Liver (tissue), 9 donors: Measurements from ENCODE around the gene PIM1. TPM values are rescaled to one million over a fixed set of nuclear protein-coding genes. Genes with fewer than 3 reads are reported as not detected.

Source experiments
- DNase-seq: peaks from one replicate; pipeline ENCODE4 v3.0.0-alpha.2; 2017; ENCODE audit warnings: low spot score
- H3K27ac ChIP-seq, 2 donors: one replicate each; pipeline ENCODE4 v1.7.0; 2013; ENCODE audit warnings: inconsistent platforms in 2 of 2, low read length in 2 of 2, control low read depth in 1 of 2, low read depth in 1 of 2, mild to moderate bottlenecking in 1 of 2
- H3K27me3 ChIP-seq, 4 donors: one replicate each; pipeline versions ENCODE4 v1.6.1 to v1.7.0; 2013; ENCODE audit warnings: low read length in 3 of 4, inconsistent platforms in 1 of 4, mild to moderate bottlenecking in 1 of 4, moderate library complexity in 1 of 4; ENCODE audit not compliant: control insufficient read depth in 4 of 4, insufficient read depth in 4 of 4
- H3K36me3 ChIP-seq, 4 donors: one replicate each; pipeline versions ENCODE4 v1.6.1 to v1.7.0; 2013; ENCODE audit warnings: low read length in 3 of 4, mild to moderate bottlenecking in 3 of 4, low read depth in 1 of 4, moderate library complexity in 1 of 4; ENCODE audit not compliant: control insufficient read depth in 4 of 4, insufficient read depth in 3 of 4
- H3K4me1 ChIP-seq, 4 donors: one replicate each; pipeline versions ENCODE4 v1.6.1 to v1.7.0; 2013; ENCODE audit warnings: low read length in 3 of 4, mild to moderate bottlenecking in 3 of 4, moderate library complexity in 1 of 4; ENCODE audit not compliant: control insufficient read depth in 4 of 4, insufficient read depth in 4 of 4
- H3K4me3 ChIP-seq, 3 donors: one replicate each; pipeline versions ENCODE4 v1.6.1 to v1.7.0; 2013; ENCODE audit warnings: low read length in 3 of 3, control low read depth in 1 of 3, low read depth in 1 of 3, mild to moderate bottlenecking in 1 of 3
- H3K9ac ChIP-seq, 2 donors: one replicate each; pipeline ENCODE4 v1.7.0; 2013; ENCODE audit warnings: low read length in 2 of 2, mild to moderate bottlenecking in 2 of 2, moderate library complexity in 2 of 2, control low read depth in 1 of 2, low read depth in 1 of 2
- H3K9me3 ChIP-seq, 4 donors: one replicate each; pipeline versions ENCODE4 v1.6.1 to v1.7.0; 2013; ENCODE audit warnings: low read length in 3 of 4; ENCODE audit not compliant: control insufficient read depth in 4 of 4
- ATF3 ChIP-seq: IDR thresholded peaks from 2 replicates; pipeline ENCODE4 v1.6.1; 2016; ENCODE audit warnings: antibody characterized with exemption
- CTCF ChIP-seq: fragments of 150-350 bp; IDR thresholded peaks from 2 replicates; pipeline ENCODE4 v1.5.1; 2017; ENCODE audit warnings: improper control_type of control experiment, low read depth, low read length; ENCODE audit not compliant: missing input control
- EGR1 ChIP-seq, 2 donors: IDR thresholded peaks; 2 replicates each; pipeline ENCODE4 v1.6.1; 2016 to 2018; ENCODE audit warnings: antibody characterized with exemption in 2 of 2, low read depth in 2 of 2
- FOXA1 ChIP-seq: IDR thresholded peaks from 2 replicates; pipeline ENCODE4 v1.6.1; 2016; ENCODE audit warnings: antibody characterized with exemption
- FOXA2 ChIP-seq: IDR thresholded peaks from 2 replicates; pipeline ENCODE4 v1.6.1; 2016; ENCODE audit warnings: antibody characterized with exemption
- HNF4A ChIP-seq, 2 donors: conservative IDR thresholded peaks; 2 replicates each; pipeline ENCODE4 v1.6.1; 2016; ENCODE audit warnings: antibody characterized with exemption in 2 of 2, mild to moderate bottlenecking in 2 of 2
- HNF4G ChIP-seq: IDR thresholded peaks from 2 replicates; pipeline ENCODE4 v1.6.1; 2016; ENCODE audit warnings: antibody characterized with exemption
- JUND ChIP-seq, 2 donors: IDR thresholded peaks; 2 replicates each; pipeline ENCODE4 v1.6.1; 2016; ENCODE audit warnings: antibody characterized with exemption in 2 of 2
- MAX ChIP-seq: IDR thresholded peaks from 2 replicates; pipeline ENCODE4 v1.6.1; 2016; ENCODE audit warnings: antibody characterized with exemption
- NR2F2 ChIP-seq: IDR thresholded peaks from 2 replicates; pipeline ENCODE4 v1.6.1; 2016; ENCODE audit warnings: antibody characterized with exemption
- RAD21 ChIP-seq, 2 donors: IDR thresholded peaks; 2 replicates each; pipeline ENCODE4 v1.6.1; 2016; ENCODE audit warnings: antibody characterized with exemption in 2 of 2, mild to moderate bottlenecking in 2 of 2
- REST ChIP-seq: IDR thresholded peaks from 2 replicates; pipeline ENCODE4 v1.6.1; 2016; ENCODE audit warnings: antibody characterized with exemption, mild to moderate bottlenecking
- RXRA ChIP-seq, 2 donors: IDR thresholded peaks; 2 replicates each; pipeline ENCODE4 v1.6.1; 2017 to 2018; ENCODE audit warnings: antibody characterized with exemption in 2 of 2, mild to moderate bottlenecking in 1 of 2
- SP1 ChIP-seq: IDR thresholded peaks from 2 replicates; pipeline ENCODE4 v1.6.1; 2018; ENCODE audit warnings: antibody characterized with exemption, mild to moderate bottlenecking
- TAF1 ChIP-seq: conservative IDR thresholded peaks from 2 replicates; pipeline ENCODE4 v1.6.1; 2016; ENCODE audit warnings: antibody characterized with exemption, mild to moderate bottlenecking
- WGBS: extraction: QIAGEN DNeasy Blood & Tissue Kit; methylation state at CpG from one replicate; pipeline ENCODE4 v1.1.7; 2013; 5-methylcytosine and 5-hydroxymethylcytosine counted together
- polyA plus RNA-seq, 2 donors: library from polyadenylated mRNA; stranded (reverse) in 1 of 2; unstranded in 1 of 2; fragments of 200-250 nt in 1 of 2; fragments of >200 nt in 1 of 2; fragmentation: Nextera tagmentation in 1 of 2; extraction: Ambion mirVana in 1 of 2; gene quantifications; one replicate each; pipeline versions ENCODE4 v1.2.1 to v1.2.3, GENCODE V29; 2013 to 2015
- total RNA-seq, 2 donors: library from RNA; depleted of rRNA; stranded (reverse); fragments of >200 nt; gene quantifications; one replicate each; pipeline ENCODE4 v1.2.3, GENCODE V29; 2014
- donor health status: healthy.
- donor health status: healthy.
- donor health status: healthy.
- donor health status: healthy.
- donor health status: healthy.

The PIM1 gene
- total and polyA plus RNA-seq, 4 donors = 5.5 to 141 (median 10.6) TPM

- no peaks in the 10 kb centered on the region for H3K27me3 ChIP-seq
- no peak overlapping the region for H3K9ac ChIP-seq
- no peaks in the 10 kb centered on the region for H3K36me3 ChIP-seq
- no peak overlapping the region for H3K4me3 ChIP-seq
- TF ChIP-seq HNF4A (conservative IDR thresholded peaks at IDR 0.05) (no peak), RAD21 (IDR thresholded peaks at IDR 0.05) (no peak), EGR1 (IDR thresholded peaks at IDR 0.05; ENCODE audit: low read depth in 2 of 2) (no peak), REST (no peak), TAF1 (no peak), RXRA (IDR thresholded peaks at IDR 0.05) (no peak), FOXA2 (no peak), SP1 (no peak), HNF4G (no peak), MAX (no peak), FOXA1 (no peak), ATF3 (no peak), CTCF (no peak)
- H3K4me1 ChIP-seq = peaks cover 11 to 34% (median 17%) of the 10 kb centered on the region in 4 donors
- H3K27ac ChIP-seq = peak overlapping the region; percentile 61 to 81
- no peaks in the 10 kb centered on the region for H3K9me3 ChIP-seq
- WGBS = 97% methylated on average over 8 of the region's 8 CpGs
- no peak for DNase-seq
These were observed 35.9 kb upstream of the PIM1 start for GRCh38 chr6:37134036-37134395.

- 68% methylated on average over 11 of the region's 11 CpGs for WGBS
- Histone ChIP-seq H3K4me3 (no peak overlapping the region), H3K9me3 (no peaks in the 10 kb centered on the region), H3K4me1 (peaks cover 11 to 32% (median 17%) of the 10 kb centered on the region in 4 donors), H3K9ac (peak overlapping the region in 1 of 2 donors; percentile 23), H3K27ac (peak overlapping the region; percentile 61 to 81), H3K27me3 (no peaks in the 10 kb centered on the region), H3K36me3 (no peaks in the 10 kb centered on the region)
- no peak for TF ChIP-seq MAX
- peak in 1 of 2 donors; percentile 72 for TF ChIP-seq RXRA (IDR thresholded peaks at IDR 0.05)
- TF ChIP-seq HNF4A (conservative IDR thresholded peaks at IDR 0.05) = peak in 1 of 2 donors; percentile 67
- peak; percentile 9 to 18 for TF ChIP-seq RAD21 (IDR thresholded peaks at IDR 0.05)
- no peak for TF ChIP-seq NR2F2
- TF ChIP-seq JUND (IDR thresholded peaks at IDR 0.05) = peak in 1 of 2 donors; percentile 88
- DNase-seq = no peak
These were observed 35.4 kb upstream of the PIM1 start for GRCh38 chr6:37134396-37135191.
